ENCODE data around the gene CLPSL1.

Gene CLPSL1

DNA sequence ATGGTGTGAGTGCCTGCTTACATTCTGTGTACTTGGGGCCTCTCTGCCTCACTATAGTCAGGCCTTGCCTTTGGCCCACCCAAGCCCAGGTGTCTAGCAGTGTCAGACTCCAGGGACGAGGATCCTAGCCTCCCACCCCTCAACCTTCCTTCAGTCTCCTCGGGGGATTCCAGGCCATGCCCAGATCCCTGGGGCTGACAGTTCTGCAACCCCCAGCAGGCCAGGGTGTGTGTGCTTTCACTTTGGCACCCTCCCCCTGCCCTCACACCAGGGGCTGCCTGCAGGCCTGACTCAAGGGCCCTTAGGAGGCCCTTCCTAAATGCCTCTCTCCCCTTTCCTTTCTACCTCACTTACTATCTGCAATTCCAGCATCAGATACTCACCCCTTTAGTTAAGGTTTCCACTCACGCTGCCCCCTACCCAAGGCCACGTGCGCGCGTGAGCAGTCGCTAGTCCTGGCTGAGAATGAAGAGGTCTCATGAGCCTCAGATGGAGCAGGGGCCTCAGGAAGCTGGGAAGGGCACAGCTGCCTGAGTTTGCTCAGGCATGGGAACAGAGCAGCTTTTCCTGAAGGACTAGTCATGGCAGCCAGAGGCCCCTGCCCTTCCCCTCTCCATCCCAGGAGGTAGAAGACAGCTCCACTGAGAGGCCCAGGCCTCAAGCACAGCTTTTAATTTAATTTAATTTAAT lies 17.2 kb downstream of the CLPSL1 start:
- DNase-seq = no peak

DNA sequence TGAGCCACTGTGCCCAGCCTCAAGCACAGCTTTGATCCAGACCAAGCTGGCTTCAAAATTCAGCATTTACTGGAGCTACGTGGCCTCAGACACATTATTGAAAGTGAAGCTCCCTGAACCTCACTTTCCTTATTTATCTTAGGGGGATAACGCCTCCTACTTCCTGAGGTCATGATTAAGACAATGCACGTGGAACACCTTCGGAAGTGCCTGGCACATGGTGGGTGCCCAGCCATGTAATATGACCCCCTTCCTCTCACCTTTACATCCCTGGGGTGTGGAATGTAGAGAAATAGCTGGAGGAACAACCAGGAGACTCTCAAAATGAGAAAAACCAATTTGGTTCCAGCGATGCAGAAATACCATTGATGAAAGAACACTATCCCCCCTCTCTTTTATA lies 17.9 kb downstream of the CLPSL1 start:
- DNase-seq = no peak

- DNase-seq = no peak
Observed at GRCh38 chr6:35801148-35801547, 20.3 kb downstream of the CLPSL1 start.

DNA sequence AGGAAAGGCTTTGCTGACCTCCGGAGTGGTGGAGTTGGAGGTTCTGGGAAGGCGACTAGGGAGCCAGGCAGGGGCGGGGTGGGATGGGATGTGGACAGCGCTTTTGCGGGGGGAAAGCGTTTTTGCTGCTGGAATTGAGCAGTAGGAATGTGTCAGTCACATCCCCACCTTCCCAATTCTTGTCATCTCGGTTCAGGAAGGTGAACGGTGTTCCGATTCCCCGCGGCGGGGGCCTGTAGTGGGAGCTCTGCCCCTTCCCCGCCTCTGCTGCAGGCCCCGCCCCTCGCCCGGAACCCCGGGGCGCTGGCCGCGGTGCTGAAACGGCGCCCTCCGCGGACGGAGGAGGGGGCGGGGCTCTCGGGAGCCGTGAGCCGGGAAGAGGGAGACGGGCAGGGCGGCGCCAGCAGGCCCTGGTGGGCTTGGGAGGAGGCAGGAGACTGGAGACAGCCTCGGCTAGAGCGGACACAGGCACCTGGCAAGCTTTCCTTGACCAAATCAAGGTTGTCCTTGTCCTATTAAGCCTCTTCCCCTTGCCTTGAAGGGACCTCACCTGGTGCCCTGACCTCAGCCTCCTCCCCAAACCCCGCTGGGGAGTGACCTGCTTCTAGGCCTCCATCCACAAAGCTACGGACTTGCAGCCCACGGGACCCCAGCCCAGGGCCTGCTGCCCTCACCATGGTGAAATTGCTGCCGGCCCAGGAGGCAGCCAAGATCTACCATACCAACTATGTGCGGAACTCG lies 24.3 kb downstream of the CLPSL1 start, which contains the start of gene LHFPL5:
LHFPL5 (plus strand) TSS at position 357 of the 741 bp plus-strand sequence; CDS start at position 676, 319 bp downstream.
- DNase-seq = peak; percentile 6

DNA sequence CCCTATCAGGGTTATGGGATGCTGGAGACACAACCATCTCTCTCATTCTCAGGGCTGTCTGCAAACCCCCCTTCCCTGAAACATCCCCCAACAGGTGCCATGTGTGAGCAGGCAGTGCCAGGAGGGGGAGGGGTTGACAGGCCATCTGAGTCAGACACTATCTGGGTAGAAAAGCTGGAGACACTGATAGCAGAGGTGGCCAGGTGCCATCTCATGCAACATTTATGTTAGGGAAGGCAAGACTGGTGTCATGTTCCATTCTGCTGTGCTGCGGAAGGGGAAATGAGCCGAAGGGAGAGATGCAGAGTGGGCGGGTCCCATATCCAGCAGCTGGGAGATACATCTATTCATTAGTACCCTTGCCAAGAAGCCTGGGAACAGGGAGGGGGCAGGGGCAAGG lies 27.9 kb downstream of the CLPSL1 start:
- DNase-seq = peak; percentile 41

DNA sequence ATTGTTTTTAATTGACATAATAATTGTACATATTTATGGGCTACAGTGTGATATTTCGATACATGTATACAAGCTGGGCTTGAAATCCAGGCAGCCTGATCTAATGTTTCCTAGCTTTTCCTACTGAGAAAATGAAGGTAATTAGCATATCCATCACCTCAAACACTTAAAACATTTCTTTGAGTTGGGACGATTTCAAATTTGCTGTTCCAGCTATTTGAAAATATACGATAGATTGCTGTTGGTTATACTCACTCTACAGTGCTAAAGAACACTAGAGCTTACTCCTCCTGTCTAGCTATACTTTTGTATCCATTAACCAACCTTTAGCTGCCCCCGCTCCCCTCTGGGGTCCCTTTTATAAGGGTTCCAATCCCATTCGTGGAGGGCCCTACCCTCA lies 29.0 kb downstream of the CLPSL1 start:
- no peak for DNase-seq

- DNase-seq = no peak
Observed at GRCh38 chr6:35810971-35811698, 30.3 kb downstream of the CLPSL1 start.

DNA sequence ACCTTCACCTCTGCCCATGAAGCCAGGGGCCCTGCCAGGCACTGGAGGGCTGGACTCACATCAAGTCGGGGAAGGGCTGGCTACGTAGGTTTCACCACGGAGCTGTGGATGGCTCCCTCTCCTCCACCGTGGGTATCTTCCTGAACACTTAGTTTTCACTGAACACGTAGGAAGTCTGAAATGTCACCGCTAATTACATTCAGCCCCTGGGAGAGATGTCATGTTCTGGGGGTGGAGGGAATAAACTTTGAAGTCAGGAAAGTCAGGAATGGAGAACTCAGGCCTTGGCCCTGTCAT lies 30.8 kb downstream of the CLPSL1 start:
- DNase-seq = no peak

GRCh38 chr6:35817515-35817914 lies 36.7 kb downstream of the CLPSL1 start:
- no peak for DNase-seq

GRCh38 chr6:35823601-35824000 lies 42.8 kb downstream of the CLPSL1 start:
- DNase-seq = no peak

DNA sequence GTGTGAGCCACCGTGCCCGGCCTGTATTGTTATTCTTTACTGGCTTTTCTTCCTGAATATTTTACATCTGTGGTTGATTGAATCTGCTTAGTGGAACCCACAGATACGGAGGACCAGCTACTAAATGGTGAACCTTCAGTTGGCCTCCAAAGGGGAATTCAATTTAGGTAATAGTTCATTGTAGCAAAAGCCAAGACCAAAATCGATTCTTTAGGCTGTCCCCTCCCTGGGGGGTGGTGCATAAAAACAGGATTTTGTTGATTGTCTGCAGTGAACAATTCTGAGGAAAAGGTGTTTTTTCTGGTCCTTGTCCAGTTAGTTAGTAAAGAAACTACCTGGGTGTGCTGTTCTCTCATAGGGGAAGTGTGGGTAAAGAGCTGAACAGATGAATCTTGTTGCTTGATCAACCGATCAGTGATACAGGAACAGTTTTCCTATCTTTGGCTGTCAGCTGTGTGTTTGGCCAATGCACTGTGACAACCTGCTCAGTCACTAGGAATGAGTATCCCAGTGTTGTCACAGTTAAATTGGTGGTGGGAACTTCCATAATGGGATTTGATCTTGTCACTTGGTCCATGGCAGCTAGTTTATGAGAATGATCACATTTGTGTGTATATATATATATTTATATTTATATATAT lies 43.9 kb downstream of the CLPSL1 start:
- DNase-seq = no peak

DNA sequence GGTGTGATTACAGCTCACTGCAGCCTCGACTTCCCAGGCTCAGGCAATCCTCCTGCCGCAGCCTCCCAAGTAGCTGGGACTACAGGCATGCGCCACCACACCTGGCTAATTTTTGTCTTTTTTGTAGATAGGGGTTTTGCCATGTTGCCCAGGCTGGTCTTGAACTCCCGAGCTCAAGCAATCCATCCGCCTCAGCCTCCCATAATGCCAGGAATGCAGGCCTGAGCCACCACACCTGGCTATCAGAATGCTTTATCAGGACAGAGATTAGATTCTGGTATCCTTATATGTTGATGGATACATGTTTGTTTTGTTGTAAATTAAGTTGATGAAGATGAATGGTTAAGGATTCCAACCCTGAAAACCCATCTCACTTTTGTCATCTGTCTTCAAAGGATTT lies 48.5 kb downstream of the CLPSL1 start:
- DNase-seq = no peak

DNA sequence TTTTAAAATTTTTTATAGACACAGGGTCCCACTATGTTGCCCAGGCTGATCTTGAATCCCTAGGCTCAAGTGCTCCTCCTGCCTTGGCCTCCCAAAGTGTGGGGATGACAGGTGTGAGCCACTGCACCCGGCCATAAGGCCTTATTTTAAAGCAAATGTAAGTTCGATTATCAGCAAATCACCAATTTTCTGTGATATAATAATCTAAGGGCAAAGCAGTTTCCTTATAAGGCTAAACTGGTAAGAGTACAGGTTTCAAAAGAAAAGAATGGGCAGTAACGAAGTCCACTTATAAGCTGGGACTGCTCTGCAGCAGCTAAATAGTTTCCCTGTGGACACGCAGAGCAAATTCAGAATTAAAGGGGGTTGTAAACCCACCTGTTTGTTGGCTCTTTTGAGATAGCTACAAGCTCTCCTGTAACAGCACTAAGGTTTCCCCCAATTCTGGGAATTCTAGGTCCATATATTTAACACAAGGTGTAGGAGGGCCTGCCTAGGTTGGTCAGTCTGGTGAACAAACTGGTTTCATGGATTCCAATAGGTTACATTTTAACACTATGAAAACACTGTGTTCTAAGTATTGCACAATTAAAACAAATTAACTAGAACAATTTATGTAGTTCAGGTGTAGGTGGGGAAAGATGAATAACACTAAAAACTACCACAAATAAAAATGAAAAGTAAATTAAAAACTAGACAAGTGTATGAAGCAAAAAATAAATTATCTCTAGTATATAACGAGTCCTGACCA lies 50.6 kb downstream of the CLPSL1 start:
- no peak for DNase-seq

- DNase-seq = no peak
Observed at GRCh38 chr6:35833536-35833935, 52.7 kb downstream of the CLPSL1 start.

Measured in NCI-H2081 treated with DMSO at 0.1 percent for 48 hours (cell line).